ENCODE results near the gene SMARCAD1. TPM values are rescaled to one million over a fixed set of nuclear protein-coding genes. Genes with fewer than 3 reads are reported as not detected.
A peak's percentile ranks its signal among the peaks of the same experiment; 100 is the strongest.
"Not testable (repeated sequence)": the region's sequence is repeated elsewhere in the genome, so short reads cannot be mapped to it uniquely, and the experiment has no call there.

SMARCAD1 gene
- total RNA-seq, 1 donor from 2014 or later = 24.2 TPM

GRCh38 chr4:94334962-94335361 lies 127.3 kb downstream of the SMARCAD1 start:
- no peaks in the 10 kb centered on the region for H3K4me1 ChIP-seq
- no peak for DNase-seq
- H3K4me3 ChIP-seq = no peak overlapping the region
- no peaks in the 10 kb centered on the region for H3K27me3 ChIP-seq (ENCODE audit: low read depth)
- no peaks in the 10 kb centered on the region for H3K36me3 ChIP-seq
- H3K27ac ChIP-seq = no peak overlapping the region
- no peak for TF ChIP-seq CTCF (IDR thresholded peaks at IDR 0.05)
- intact Hi-C loops (cut with DNase I) = no loop called here
- no peaks in the 10 kb centered on the region for H3K9me3 ChIP-seq
- peak; percentile 68 to 81 for ATAC-seq

- Histone ChIP-seq H3K27me3 (ENCODE audit: low read depth) (no peaks in the 10 kb centered on the region), H3K27ac (no peak overlapping the region), H3K4me1 (no peaks in the 10 kb centered on the region), H3K4me3 (no peak overlapping the region), H3K9me3 (no peaks in the 10 kb centered on the region), H3K36me3 (no peaks in the 10 kb centered on the region)
- intact Hi-C loops (cut with DNase I) = no loop called here
- no peak for DNase-seq
- no peak for ATAC-seq
- no peak for TF ChIP-seq CTCF (IDR thresholded peaks at IDR 0.05)
These were observed 128.6 kb downstream of the SMARCAD1 start for GRCh38 chr4:94336303-94336702.

GRCh38 chr4:94336791-94337190 lies 129.1 kb downstream of the SMARCAD1 start:
- H3K27ac ChIP-seq; H3K4me1 ChIP-seq; DNase-seq; H3K4me3 ChIP-seq; H3K27me3 ChIP-seq (ENCODE audit: low read depth); ATAC-seq; H3K36me3 ChIP-seq; H3K9me3 ChIP-seq; intact Hi-C loops (cut with DNase I): not testable (repeated sequence)

GRCh38 chr4:94338681-94339351 lies 131.2 kb downstream of the SMARCAD1 start:
- TF ChIP-seq CTCF (IDR thresholded peaks at IDR 0.05) = no peak
- Histone ChIP-seq H3K4me3 (no peak overlapping the region), H3K27me3 (ENCODE audit: low read depth) (no peaks in the 10 kb centered on the region), H3K4me1 (no peaks in the 10 kb centered on the region), H3K9me3 (no peaks in the 10 kb centered on the region), H3K36me3 (no peaks in the 10 kb centered on the region), H3K27ac (no peak overlapping the region)
- intact Hi-C loops (cut with DNase I) = no loop called here
- no peak for ATAC-seq
- no peak for DNase-seq

GRCh38 chr4:94339779-94340178 lies 132.1 kb downstream of the SMARCAD1 start:
- no peak overlapping the region for H3K27ac ChIP-seq
- intact Hi-C loops (cut with DNase I) = no loop called here
- no peak for DNase-seq
- H3K9me3 ChIP-seq = no peaks in the 10 kb centered on the region
- no peaks in the 10 kb centered on the region for H3K36me3 ChIP-seq
- peak; percentile 23 to 51 for ATAC-seq
- TF ChIP-seq CTCF (IDR thresholded peaks at IDR 0.05) = no peak
- H3K27me3 ChIP-seq (ENCODE audit: low read depth) = no peaks in the 10 kb centered on the region
- no peaks in the 10 kb centered on the region for H3K4me1 ChIP-seq
- no peak overlapping the region for H3K4me3 ChIP-seq

Other genes starting within 250 kb of the SMARCAD1 start
- 12.5 TPM for gene HPGDS, start 135.0 kb downstream of the SMARCAD1 start, total RNA-seq
- 75.8 TPM for gene PDLIM5, start 244.1 kb downstream of the SMARCAD1 start, total RNA-seq